A549 (cell line): ENCODE results near the gene SCUBE1.

ENCODE experiments used
- CTCF ChIP-seq: fragments of >200 bp; sonication (Bioruptor Twin); formaldehyde crosslinking; IDR thresholded peaks from 3 replicates; pipeline ENCODE4 v1.5.1; 2016
- PHF8 ChIP-seq: fragments of 200-600 bp; sonication (generic); IDR thresholded peaks from 2 replicates; pipeline ENCODE4 v1.6.1; 2016; ENCODE audit warnings: low read depth, mild to moderate bottlenecking, antibody characterized with exemption, moderate library complexity, borderline replicate concordance
- TF ChIP-seq, protein P1 (sequence below): fragments of 200-600 bp; sonication (generic); IDR thresholded peaks from 2 replicates; pipeline ENCODE4 v1.6.1; 2016; ENCODE audit warnings: antibody characterized with exemption, mild to moderate bottlenecking, moderate library complexity

GRCh38 chr22:43314611-43315010, 28.6 kb downstream of the SCUBE1 start:
- TF ChIP-seq, protein P1, sequence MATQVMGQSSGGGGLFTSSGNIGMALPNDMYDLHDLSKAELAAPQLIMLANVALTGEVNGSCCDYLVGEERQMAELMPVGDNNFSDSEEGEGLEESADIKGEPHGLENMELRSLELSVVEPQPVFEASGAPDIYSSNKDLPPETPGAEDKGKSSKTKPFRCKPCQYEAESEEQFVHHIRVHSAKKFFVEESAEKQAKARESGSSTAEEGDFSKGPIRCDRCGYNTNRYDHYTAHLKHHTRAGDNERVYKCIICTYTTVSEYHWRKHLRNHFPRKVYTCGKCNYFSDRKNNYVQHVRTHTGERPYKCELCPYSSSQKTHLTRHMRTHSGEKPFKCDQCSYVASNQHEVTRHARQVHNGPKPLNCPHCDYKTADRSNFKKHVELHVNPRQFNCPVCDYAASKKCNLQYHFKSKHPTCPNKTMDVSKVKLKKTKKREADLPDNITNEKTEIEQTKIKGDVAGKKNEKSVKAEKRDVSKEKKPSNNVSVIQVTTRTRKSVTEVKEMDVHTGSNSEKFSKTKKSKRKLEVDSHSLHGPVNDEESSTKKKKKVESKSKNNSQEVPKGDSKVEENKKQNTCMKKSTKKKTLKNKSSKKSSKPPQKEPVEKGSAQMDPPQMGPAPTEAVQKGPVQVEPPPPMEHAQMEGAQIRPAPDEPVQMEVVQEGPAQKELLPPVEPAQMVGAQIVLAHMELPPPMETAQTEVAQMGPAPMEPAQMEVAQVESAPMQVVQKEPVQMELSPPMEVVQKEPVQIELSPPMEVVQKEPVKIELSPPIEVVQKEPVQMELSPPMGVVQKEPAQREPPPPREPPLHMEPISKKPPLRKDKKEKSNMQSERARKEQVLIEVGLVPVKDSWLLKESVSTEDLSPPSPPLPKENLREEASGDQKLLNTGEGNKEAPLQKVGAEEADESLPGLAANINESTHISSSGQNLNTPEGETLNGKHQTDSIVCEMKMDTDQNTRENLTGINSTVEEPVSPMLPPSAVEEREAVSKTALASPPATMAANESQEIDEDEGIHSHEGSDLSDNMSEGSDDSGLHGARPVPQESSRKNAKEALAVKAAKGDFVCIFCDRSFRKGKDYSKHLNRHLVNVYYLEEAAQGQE, result no peak
- TF ChIP-seq CTCF (no peak), PHF8 (no peak)
